ENCODE results near the gene RNF113B. TPM values are rescaled to one million over a fixed set of nuclear protein-coding genes. Genes with fewer than 3 reads are reported as not detected.

RNF113B gene
- total and polyA plus RNA-seq, 5 donors = not detected

DNA sequence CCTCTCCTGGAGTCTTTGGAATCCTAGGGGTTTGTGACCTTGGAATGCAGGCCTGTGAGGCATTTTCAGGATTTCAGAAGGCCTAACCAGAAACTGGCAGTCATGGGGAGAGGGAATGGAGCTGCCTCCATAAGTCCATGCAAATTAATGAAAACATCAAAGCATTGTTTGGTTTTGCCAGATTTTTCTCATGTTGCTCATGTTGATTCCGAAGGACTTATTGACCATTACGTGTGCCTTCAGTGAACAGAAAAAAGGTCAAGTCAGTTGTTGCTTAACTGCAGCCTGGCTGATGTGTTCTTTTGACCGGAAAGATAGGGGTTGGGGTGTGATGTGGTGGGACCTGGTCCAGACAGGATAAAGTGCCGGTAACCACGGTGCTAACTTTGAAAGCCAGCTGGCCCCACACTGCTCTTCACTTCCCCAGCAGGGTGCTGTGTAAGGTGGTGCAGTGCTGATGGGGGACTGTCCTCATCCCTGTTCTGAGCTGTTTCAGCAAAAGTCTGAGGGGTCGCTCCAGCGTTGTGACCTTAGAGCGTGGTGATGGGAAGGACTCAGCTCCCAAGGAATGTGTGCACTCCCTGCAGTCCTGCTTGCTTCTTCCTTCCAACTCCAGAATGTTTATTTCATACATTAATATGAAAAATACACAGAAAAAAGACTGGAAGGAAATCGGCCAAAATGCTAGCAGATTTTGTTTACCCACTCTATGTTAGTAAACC, 3.5 kb downstream of the RNF113B start:
- intact Hi-C loops (cut with DNase I) = no loop called here
- Histone ChIP-seq H3K27ac (ENCODE audit: low read length) (peak overlapping the region; percentile 16), H3K4me3 (ENCODE audit: low read length) (no peak overlapping the region), H3K9me3 (ENCODE audit: control insufficient read depth, low read length) (no peaks in the 10 kb centered on the region), H3K27me3 (ENCODE audit: control insufficient read depth, insufficient read depth) (no peaks in the 10 kb centered on the region), H3K4me1 (ENCODE audit: control insufficient read depth, insufficient read depth, low read length) (peaks cover 6% of the 10 kb centered on the region)
- DNase-seq = peak in 2 of 3 donors; percentile 29 to 49
- ATAC-seq = peak; percentile 64 to 80
- 22% methylated on average over 9 of the region's 9 CpGs for WGBS

DNA sequence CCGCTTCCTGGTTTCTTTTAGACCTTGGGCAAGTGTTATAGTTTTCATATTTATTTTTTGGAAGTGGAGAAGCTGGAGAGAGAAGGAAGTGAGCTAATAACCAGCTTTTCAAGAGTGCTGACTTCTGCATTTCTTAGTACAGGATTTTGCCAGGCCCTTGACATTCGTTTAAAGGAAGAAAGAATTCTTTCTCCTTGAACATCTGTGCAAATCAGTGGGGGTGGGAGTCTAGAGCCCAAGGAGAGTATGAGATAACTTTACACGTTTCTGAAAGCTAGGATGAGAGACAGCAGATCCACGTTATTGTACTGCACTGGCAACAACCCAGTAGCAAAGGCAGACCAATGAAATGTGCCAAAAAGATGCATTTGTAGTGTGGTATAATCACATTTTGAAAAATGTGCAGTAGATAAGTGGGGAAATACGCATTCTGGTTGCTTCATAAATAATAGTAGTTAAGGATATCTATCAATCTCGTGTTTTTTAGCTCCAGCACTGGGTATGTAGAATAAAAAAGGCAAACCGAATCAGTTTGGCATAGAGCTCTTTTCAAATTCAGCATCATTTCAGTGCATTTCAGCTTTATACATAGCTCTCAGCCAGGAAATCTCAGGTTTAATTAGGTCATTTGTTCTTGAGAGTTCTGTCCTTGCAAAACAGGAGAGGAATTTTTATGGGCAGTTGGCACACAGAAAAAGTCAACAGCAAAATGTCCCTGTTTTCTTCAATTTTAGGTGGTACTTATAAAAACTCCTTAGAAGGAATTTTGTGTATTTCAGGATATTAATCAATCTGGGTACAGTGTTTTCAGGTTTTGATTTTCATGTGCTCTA, 4.3 kb downstream of the RNF113B start:
- peak overlapping the region; percentile 38 for H3K4me3 ChIP-seq (ENCODE audit: low read length)
- no peaks in the 10 kb centered on the region for H3K9me3 ChIP-seq (ENCODE audit: control insufficient read depth, low read length)
- H3K27me3 ChIP-seq (ENCODE audit: control insufficient read depth, insufficient read depth) = no peaks in the 10 kb centered on the region
- peak overlapping the region; percentile 12 for H3K27ac ChIP-seq (ENCODE audit: low read length)
- DNase-seq = no peak
- H3K4me1 ChIP-seq (ENCODE audit: control insufficient read depth, insufficient read depth, low read length) = peaks cover 6% of the 10 kb centered on the region
- WGBS = 36% methylated on average over 7 of the region's 7 CpGs
- intact Hi-C loops (cut with DNase I) = no loop called here
- ATAC-seq = peak; percentile 4 to 5

DNA sequence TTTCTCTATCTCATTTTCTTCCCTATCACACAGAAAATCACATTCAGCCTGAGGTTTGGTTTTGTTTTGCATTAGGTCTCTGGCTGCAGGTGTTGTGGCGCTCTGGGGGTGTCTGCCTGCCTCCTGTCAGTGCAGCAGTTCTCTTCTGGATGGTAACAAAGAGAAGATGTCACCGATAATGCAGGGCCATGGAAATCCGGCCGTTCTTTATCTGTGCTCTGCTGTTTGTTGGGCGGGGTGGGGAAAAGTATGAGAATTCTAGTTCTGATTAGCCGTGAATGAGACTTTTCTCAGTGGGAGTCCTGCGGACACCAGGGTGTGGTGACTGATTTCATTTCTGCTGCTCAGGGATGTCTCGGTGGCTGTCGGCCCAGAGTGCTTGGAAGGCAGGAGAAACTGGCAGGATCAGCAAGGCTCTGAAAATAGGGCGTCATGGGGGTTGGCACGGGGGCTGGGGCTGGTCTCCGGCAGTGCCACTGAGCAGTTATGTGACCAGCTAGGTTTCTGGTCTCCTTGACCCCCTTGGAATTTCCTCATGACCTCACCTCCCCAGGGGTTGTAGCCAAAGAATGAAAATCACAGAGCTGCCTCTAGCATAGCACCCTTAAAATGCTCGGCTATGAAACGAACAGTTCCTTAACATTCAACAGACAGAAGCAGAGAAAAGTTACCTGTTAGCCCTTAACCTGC, 5.0 kb downstream of the RNF113B start:
- DNase-seq (peak; percentile 66 to 85 (median 84)), ATAC-seq (peak; percentile 69 to 73)
- Histone ChIP-seq H3K27ac (ENCODE audit: low read length) (peak overlapping the region; percentile 12), H3K4me3 (ENCODE audit: low read length) (peak overlapping the region; percentile 38), H3K27me3 (ENCODE audit: control insufficient read depth, insufficient read depth) (no peaks in the 10 kb centered on the region), H3K9me3 (ENCODE audit: control insufficient read depth, low read length) (no peaks in the 10 kb centered on the region), H3K4me1 (ENCODE audit: control insufficient read depth, insufficient read depth, low read length) (peaks cover 6% of the 10 kb centered on the region)
- intact Hi-C loops (cut with DNase I) = no loop called here
- WGBS = 20% methylated on average over 14 of the region's 14 CpGs

DNA sequence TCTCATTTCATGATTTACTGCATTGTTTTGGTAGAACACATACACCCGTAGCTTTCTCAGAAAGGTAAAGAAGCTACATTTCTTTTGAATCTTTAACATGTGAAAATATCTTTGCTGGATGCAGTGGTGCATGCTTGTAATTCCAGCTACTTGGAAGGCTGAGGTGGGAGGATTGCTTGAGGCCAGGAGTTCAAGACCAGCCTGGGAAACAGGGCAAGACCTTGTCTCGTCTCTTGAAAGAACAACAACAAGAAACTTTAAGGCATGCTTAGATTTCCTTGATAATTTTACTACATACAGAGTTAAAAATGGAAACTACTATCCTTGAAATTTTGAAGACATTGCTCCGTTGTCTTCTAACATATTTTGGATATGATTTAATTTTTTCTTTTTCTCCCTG, 7.7 kb downstream of the RNF113B start:
- Histone ChIP-seq H3K4me1 (ENCODE audit: control insufficient read depth, insufficient read depth, low read length) (peaks cover 3% of the 10 kb centered on the region), H3K27me3 (ENCODE audit: control insufficient read depth, insufficient read depth) (no peaks in the 10 kb centered on the region), H3K4me3 (ENCODE audit: low read length) (no peak overlapping the region), H3K9me3 (ENCODE audit: control insufficient read depth, low read length) (no peaks in the 10 kb centered on the region), H3K27ac (ENCODE audit: low read length) (no peak overlapping the region)
- intact Hi-C loops (cut with DNase I) = no loop called here
- WGBS = 82% methylated on average over 3 of the region's 3 CpGs
- DNase-seq (no peak), ATAC-seq (no peak)

DNA sequence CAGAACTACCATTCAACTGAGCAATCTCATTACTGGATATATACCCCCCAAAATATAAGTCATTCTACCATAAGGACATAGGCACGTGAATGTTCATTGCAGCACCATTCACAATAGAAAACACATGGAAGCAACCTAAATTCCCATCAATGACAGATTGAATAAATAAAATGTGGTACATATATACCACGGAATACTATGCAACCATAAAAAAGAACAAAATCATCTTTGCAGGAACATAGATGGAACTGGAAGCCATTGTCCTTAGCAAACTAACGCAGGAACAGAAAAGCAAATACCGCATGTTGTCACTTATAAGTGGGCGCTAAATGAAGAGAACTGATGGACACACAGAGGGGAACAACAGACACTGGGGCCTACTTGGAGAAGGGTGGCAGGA, 14.1 kb downstream of the RNF113B start:
- H3K27ac ChIP-seq (ENCODE audit: low read length) = no peak overlapping the region
- intact Hi-C loops (cut with DNase I) = no loop called here
- DNase-seq (no peak), ATAC-seq (no peak)
- WGBS = 98% methylated on average over 5 of the region's 5 CpGs
- H3K9me3 ChIP-seq (ENCODE audit: control insufficient read depth, low read length) = no peaks in the 10 kb centered on the region
- H3K4me1 ChIP-seq (ENCODE audit: control insufficient read depth, insufficient read depth, low read length) = peaks cover 2% of the 10 kb centered on the region
- no peak overlapping the region for H3K4me3 ChIP-seq (ENCODE audit: low read length)
- H3K27me3 ChIP-seq (ENCODE audit: control insufficient read depth, insufficient read depth) = no peaks in the 10 kb centered on the region

DNA sequence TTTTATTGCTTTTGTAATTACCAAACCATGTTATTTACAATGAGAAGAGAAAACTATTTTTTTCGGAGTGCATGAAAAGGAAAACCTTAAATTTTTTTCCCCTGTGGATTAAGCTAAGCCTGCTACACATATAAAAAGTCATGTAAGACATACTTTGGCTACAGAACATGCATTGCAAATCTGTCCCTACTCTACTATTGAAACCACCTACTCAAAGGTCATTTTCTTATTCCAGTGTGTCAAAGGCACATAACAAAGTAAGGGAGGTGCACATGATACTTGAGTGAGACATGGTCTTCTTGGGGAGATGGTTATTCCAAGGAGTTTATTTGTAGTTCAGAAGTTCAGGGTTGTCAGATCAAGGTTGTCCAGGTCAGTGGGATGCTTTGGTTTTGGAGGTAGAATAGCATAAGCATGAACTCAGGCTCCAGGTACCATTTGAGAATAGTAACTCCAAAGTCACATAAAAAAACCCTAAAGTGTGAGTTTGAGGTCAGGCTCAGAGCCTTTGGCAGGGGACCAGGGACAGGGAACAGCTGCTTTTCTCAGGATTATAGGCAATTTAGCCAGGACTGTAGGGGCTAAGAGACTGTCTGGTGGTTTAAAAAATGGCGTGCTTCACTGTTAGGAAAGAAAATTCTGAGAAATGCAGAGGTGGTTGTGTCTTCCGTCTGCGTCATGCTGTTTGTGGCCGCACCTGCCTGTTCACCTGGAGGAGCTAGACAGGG, 18.7 kb downstream of the RNF113B start:
- WGBS = 81% methylated on average over 5 of the region's 5 CpGs
- H3K27me3 ChIP-seq (ENCODE audit: control insufficient read depth, insufficient read depth) = no peaks in the 10 kb centered on the region
- H3K27ac ChIP-seq (ENCODE audit: low read length) = no peak overlapping the region
- DNase-seq (peak in 1 of 3 donors; percentile 73), ATAC-seq (no peak)
- H3K4me1 ChIP-seq (ENCODE audit: control insufficient read depth, insufficient read depth, low read length) = peaks cover 6% of the 10 kb centered on the region
- no peaks in the 10 kb centered on the region for H3K9me3 ChIP-seq (ENCODE audit: control insufficient read depth, low read length)
- intact Hi-C loops (cut with DNase I) = no loop called here
- H3K4me3 ChIP-seq (ENCODE audit: low read length) = no peak overlapping the region

DNA sequence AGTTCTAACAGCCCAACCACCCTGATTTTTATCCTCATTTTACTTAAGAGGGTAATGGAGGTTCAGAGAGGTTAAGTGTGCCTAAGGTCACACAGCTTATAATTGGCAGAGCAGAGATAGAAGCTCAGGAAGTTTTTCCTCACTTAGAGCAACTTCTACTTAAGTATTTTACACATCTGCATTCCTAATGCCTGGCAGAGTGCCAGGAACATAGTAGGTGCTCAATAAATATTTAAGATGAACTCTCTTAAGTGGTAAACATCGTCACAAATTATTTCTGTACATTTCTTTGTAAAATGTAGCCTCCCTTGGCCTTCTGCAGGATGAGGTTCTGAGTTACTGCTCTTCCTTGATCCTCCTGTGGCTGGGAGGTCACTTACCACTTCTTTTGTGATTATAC, 19.5 kb downstream of the RNF113B start:
- H3K27ac ChIP-seq (ENCODE audit: low read length) = no peak overlapping the region
- no peak for ATAC-seq
- no peak for DNase-seq
- WGBS = 94% methylated on average over 1 of the region's 1 CpG
- H3K9me3 ChIP-seq (ENCODE audit: control insufficient read depth, low read length) = no peaks in the 10 kb centered on the region
- intact Hi-C loops (cut with DNase I) = no loop called here
- H3K27me3 ChIP-seq (ENCODE audit: control insufficient read depth, insufficient read depth) = no peaks in the 10 kb centered on the region
- no peak overlapping the region for H3K4me3 ChIP-seq (ENCODE audit: low read length)
- peaks cover 6% of the 10 kb centered on the region for H3K4me1 ChIP-seq (ENCODE audit: control insufficient read depth, insufficient read depth, low read length)

DNA sequence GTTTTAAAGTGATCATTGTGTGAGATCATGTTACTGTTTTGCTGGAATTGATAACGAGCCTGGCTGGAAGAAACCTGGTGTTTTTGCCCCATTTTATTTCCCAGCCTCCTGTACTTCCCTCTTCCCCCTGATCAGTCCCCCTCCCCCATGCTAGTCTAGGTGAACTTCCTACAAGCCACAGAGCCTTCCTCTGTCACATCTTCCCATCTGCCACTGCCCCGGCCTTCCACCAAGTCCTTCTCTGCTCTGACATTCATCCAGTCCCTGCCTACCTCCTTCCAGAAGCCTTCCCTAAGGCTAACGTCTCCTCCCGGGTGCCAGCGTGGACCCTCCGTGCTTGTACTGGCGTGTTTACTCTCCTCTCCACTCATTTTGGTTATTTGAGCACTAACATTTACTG, 19.9 kb downstream of the RNF113B start:
- H3K27me3 ChIP-seq (ENCODE audit: control insufficient read depth, insufficient read depth) = no peaks in the 10 kb centered on the region
- 88% methylated on average over 7 of the region's 7 CpGs for WGBS
- H3K4me1 ChIP-seq (ENCODE audit: control insufficient read depth, insufficient read depth, low read length) = peaks cover 6% of the 10 kb centered on the region
- no peak overlapping the region for H3K27ac ChIP-seq (ENCODE audit: low read length)
- no peak overlapping the region for H3K4me3 ChIP-seq (ENCODE audit: low read length)
- ATAC-seq = no peak
- intact Hi-C loops (cut with DNase I) = no loop called here
- no peak for DNase-seq
- H3K9me3 ChIP-seq (ENCODE audit: control insufficient read depth, low read length) = no peaks in the 10 kb centered on the region

DNA sequence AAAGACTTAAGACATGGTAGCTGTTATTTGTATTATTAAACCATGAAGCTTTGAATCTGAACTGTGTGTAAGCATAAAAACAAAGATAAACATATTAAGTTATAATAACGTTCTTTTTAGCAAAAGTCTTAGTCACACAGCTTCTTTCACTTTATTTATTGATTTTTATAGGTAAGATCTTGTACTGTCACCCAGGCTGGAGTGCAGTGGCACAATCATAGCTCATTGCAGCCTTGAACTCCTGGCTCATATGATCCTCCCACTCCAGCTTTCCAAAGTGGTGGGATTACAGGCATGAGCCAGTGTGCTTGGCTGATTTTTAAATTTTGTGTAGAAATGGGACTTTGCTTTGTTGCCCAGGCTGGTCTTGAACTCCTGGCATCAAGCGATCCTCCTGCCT, 20.8 kb downstream of the RNF113B start:
- no peaks in the 10 kb centered on the region for H3K9me3 ChIP-seq (ENCODE audit: control insufficient read depth, low read length)
- no peak overlapping the region for H3K27ac ChIP-seq (ENCODE audit: low read length)
- peaks cover 6% of the 10 kb centered on the region for H3K4me1 ChIP-seq (ENCODE audit: control insufficient read depth, insufficient read depth, low read length)
- WGBS = 79% methylated on average over 2 of the region's 2 CpGs
- no peak overlapping the region for H3K4me3 ChIP-seq (ENCODE audit: low read length)
- intact Hi-C loops (cut with DNase I) = no loop called here
- H3K27me3 ChIP-seq (ENCODE audit: control insufficient read depth, insufficient read depth) = no peaks in the 10 kb centered on the region
- ATAC-seq (no peak), DNase-seq (no peak)

DNA sequence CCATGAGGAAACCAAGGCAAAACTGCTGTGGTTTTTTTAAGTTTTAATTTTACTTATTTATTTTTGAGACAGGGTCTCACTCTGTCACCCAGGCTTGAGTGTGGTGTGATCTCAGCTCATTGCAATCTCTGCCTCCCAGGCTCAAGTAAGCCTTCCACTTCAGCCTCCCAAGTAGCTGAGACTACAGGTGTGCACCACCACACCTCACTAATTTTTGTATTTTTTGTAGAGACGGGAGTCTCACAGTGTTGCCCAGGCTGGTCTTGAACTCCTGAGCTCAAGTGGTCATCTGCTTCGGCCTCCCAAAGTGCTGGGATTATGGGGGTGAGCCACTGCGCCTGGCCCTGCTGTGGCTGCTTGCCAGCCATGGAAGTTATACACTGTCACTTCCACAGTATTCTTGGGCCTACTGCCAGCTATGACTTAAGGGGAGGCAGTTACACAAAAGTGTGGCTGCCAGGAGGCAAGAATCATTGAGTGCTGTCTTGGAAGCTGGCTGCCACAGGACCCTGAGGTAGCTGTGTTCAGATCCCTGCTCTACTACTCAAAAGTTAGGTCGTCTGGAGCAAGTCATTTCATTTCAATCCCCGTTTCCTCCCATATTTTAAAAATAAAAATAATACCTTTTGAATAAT, 21.5 kb downstream of the RNF113B start:
- H3K27me3 ChIP-seq (ENCODE audit: control insufficient read depth, insufficient read depth) = no peaks in the 10 kb centered on the region
- no peak for ATAC-seq
- H3K4me3 ChIP-seq (ENCODE audit: low read length) = no peak overlapping the region
- intact Hi-C loops (cut with DNase I) = no loop called here
- H3K4me1 ChIP-seq (ENCODE audit: control insufficient read depth, insufficient read depth, low read length) = peaks cover 6% of the 10 kb centered on the region
- 70% methylated on average over 5 of the region's 5 CpGs for WGBS
- no peak overlapping the region for H3K27ac ChIP-seq (ENCODE audit: low read length)
- H3K9me3 ChIP-seq (ENCODE audit: control insufficient read depth, low read length) = no peaks in the 10 kb centered on the region
- DNase-seq = peak in 1 of 3 donors; percentile 19
